ENCODE measurements around the gene MAPK12.

GRCh38 chr22:50304528-50305392, 43.3 kb upstream of the MAPK12 start:
- no peak for TF ChIP-seq EZH2 (IDR thresholded peaks at IDR 0.05; ENCODE audit: low read length, missing control alignments)
- TF ChIP-seq CTCF (conservative IDR thresholded peaks at IDR 0.05 in 1 of 2, IDR thresholded peaks at IDR 0.05 in 1 of 2; ENCODE audit: low read depth in 1 of 2, low read length in 2 of 2) = no peak

All from fibroblast of lung (primary cell).